ENCODE results near the gene PIGS.
"Not testable (repeated sequence)": the region's sequence is repeated elsewhere in the genome, so short reads cannot be mapped to it uniquely, and the experiment has no call there.

Gene PIGS

GRCh38 chr17:28529013-28529400 lies 42.3 kb downstream of the PIGS start:
- H3K27ac ChIP-seq (ENCODE audit: low read length) = no peak overlapping the region
- no peaks in the 10 kb centered on the region for H3K9me3 ChIP-seq (ENCODE audit: control insufficient read depth, insufficient read depth, low read length)
- no peaks in the 10 kb centered on the region for H3K36me3 ChIP-seq (ENCODE audit: control insufficient read depth, insufficient read depth, low read length)
- no peaks in the 10 kb centered on the region for H3K4me1 ChIP-seq (ENCODE audit: control insufficient read depth, insufficient read depth, low read length)
- H3K27me3 ChIP-seq (ENCODE audit: control insufficient read depth, insufficient read depth, low read length) = no peaks in the 10 kb centered on the region
- DNase-seq (ENCODE audit: low read depth, low spot score) = no peak
- WGBS (ENCODE audit: insufficient coverage, insufficient read length) = no CpG with 5 or more reads among the region's 3 CpGs
- no peak overlapping the region for H3K4me3 ChIP-seq (ENCODE audit: low read length)

- Histone ChIP-seq H3K36me3 (ENCODE audit: control insufficient read depth, insufficient read depth, low read length) (no peaks in the 10 kb centered on the region), H3K4me1 (ENCODE audit: control insufficient read depth, insufficient read depth, low read length) (no peaks in the 10 kb centered on the region), H3K4me3 (ENCODE audit: low read length) (no peak overlapping the region), H3K9me3 (ENCODE audit: control insufficient read depth, insufficient read depth, low read length) (no peaks in the 10 kb centered on the region), H3K27me3 (ENCODE audit: control insufficient read depth, insufficient read depth, low read length) (no peaks in the 10 kb centered on the region), H3K27ac (ENCODE audit: low read length) (no peak overlapping the region)
- WGBS (ENCODE audit: insufficient coverage, insufficient read length) = no CpG with 5 or more reads among the region's 9 CpGs
- DNase-seq (ENCODE audit: low read depth, low spot score) = no peak
Observed at GRCh38 chr17:28528327-28529012, 42.9 kb downstream of the PIGS start.

GRCh38 chr17:28527859-28528258 lies 43.5 kb downstream of the PIGS start:
- no peaks in the 10 kb centered on the region for H3K9me3 ChIP-seq (ENCODE audit: control insufficient read depth, insufficient read depth, low read length)
- no peak for DNase-seq (ENCODE audit: low read depth, low spot score)
- no peaks in the 10 kb centered on the region for H3K36me3 ChIP-seq (ENCODE audit: control insufficient read depth, insufficient read depth, low read length)
- no peak overlapping the region for H3K4me3 ChIP-seq (ENCODE audit: low read length)
- no peak overlapping the region for H3K27ac ChIP-seq (ENCODE audit: low read length)
- no peaks in the 10 kb centered on the region for H3K4me1 ChIP-seq (ENCODE audit: control insufficient read depth, insufficient read depth, low read length)
- no CpG with 5 or more reads among the region's 2 CpGs for WGBS (ENCODE audit: insufficient coverage, insufficient read length)
- H3K27me3 ChIP-seq (ENCODE audit: control insufficient read depth, insufficient read depth, low read length) = no peaks in the 10 kb centered on the region

GRCh38 chr17:28527181-28527681 lies 44.1 kb downstream of the PIGS start:
- no CpG with 5 or more reads among the region's 2 CpGs for WGBS (ENCODE audit: insufficient coverage, insufficient read length)
- no peak overlapping the region for H3K27ac ChIP-seq (ENCODE audit: low read length)
- H3K4me3 ChIP-seq (ENCODE audit: low read length) = no peak overlapping the region
- no peaks in the 10 kb centered on the region for H3K4me1 ChIP-seq (ENCODE audit: control insufficient read depth, insufficient read depth, low read length)
- no peaks in the 10 kb centered on the region for H3K9me3 ChIP-seq (ENCODE audit: control insufficient read depth, insufficient read depth, low read length)
- no peaks in the 10 kb centered on the region for H3K27me3 ChIP-seq (ENCODE audit: control insufficient read depth, insufficient read depth, low read length)
- DNase-seq (ENCODE audit: low read depth, low spot score) = no peak
- no peaks in the 10 kb centered on the region for H3K36me3 ChIP-seq (ENCODE audit: control insufficient read depth, insufficient read depth, low read length)

GRCh38 chr17:28526381-28526780 lies 44.9 kb downstream of the PIGS start:
- Histone ChIP-seq H3K9me3 (ENCODE audit: control insufficient read depth, insufficient read depth, low read length) (no peaks in the 10 kb centered on the region), H3K4me1 (ENCODE audit: control insufficient read depth, insufficient read depth, low read length) (no peaks in the 10 kb centered on the region), H3K4me3 (ENCODE audit: low read length) (no peak overlapping the region), H3K36me3 (ENCODE audit: control insufficient read depth, insufficient read depth, low read length) (no peaks in the 10 kb centered on the region), H3K27me3 (ENCODE audit: control insufficient read depth, insufficient read depth, low read length) (no peaks in the 10 kb centered on the region), H3K27ac (ENCODE audit: low read length) (no peak overlapping the region)
- DNase-seq (ENCODE audit: low read depth, low spot score) = no peak
- WGBS (ENCODE audit: insufficient coverage, insufficient read length) = no CpG with 5 or more reads among the region's 8 CpGs

GRCh38 chr17:28524476-28525424 lies 46.6 kb downstream of the PIGS start:
- no CpG with 5 or more reads among the region's 25 CpGs for WGBS (ENCODE audit: insufficient coverage, insufficient read length)
- H3K27me3 ChIP-seq (ENCODE audit: control insufficient read depth, insufficient read depth, low read length) = no peaks in the 10 kb centered on the region
- no peak overlapping the region for H3K27ac ChIP-seq (ENCODE audit: low read length)
- 0 out of 2 replicates have a peak, but pooled peaks cover 1% of the 10 kb centered on the region for H3K4me1 ChIP-seq (ENCODE audit: control insufficient read depth, insufficient read depth, low read length)
- H3K9me3 ChIP-seq (ENCODE audit: control insufficient read depth, insufficient read depth, low read length) = no peaks in the 10 kb centered on the region
- no peak overlapping the region for H3K4me3 ChIP-seq (ENCODE audit: low read length)
- no peak for DNase-seq (ENCODE audit: low read depth, low spot score)
- H3K36me3 ChIP-seq (ENCODE audit: control insufficient read depth, insufficient read depth, low read length) = no peaks in the 10 kb centered on the region; the same call in 1 of the 2 replicates

- WGBS (ENCODE audit: insufficient coverage, insufficient read length) = no CpG with 5 or more reads among the region's 15 CpGs
- H3K4me3 ChIP-seq (ENCODE audit: low read length) = no peak overlapping the region
- no peak for DNase-seq (ENCODE audit: low read depth, low spot score)
- H3K27me3 ChIP-seq (ENCODE audit: control insufficient read depth, insufficient read depth, low read length) = no peaks in the 10 kb centered on the region
- no peaks in the 10 kb centered on the region for H3K9me3 ChIP-seq (ENCODE audit: control insufficient read depth, insufficient read depth, low read length)
- H3K36me3 ChIP-seq (ENCODE audit: control insufficient read depth, insufficient read depth, low read length) = no peaks in the 10 kb centered on the region; the same call in 1 of the 2 replicates
- H3K4me1 ChIP-seq (ENCODE audit: control insufficient read depth, insufficient read depth, low read length) = 0 out of 2 replicates have a peak, but pooled peaks cover 1% of the 10 kb centered on the region
- H3K27ac ChIP-seq (ENCODE audit: low read length) = no peak overlapping the region
Observed at GRCh38 chr17:28523876-28524275, 47.4 kb downstream of the PIGS start.

GRCh38 chr17:28523186-28523585 lies 48.1 kb downstream of the PIGS start:
- Histone ChIP-seq H3K36me3 (ENCODE audit: control insufficient read depth, insufficient read depth, low read length) (no peaks in the 10 kb centered on the region; the same call in 1 of the 2 replicates), H3K27ac (ENCODE audit: low read length) (no peak overlapping the region), H3K4me3 (ENCODE audit: low read length) (no peak overlapping the region), H3K4me1 (ENCODE audit: control insufficient read depth, insufficient read depth, low read length) (0 out of 2 replicates have a peak, but pooled peaks cover 1% of the 10 kb centered on the region), H3K9me3 (ENCODE audit: control insufficient read depth, insufficient read depth, low read length) (no peaks in the 10 kb centered on the region), H3K27me3 (ENCODE audit: control insufficient read depth, insufficient read depth, low read length) (no peaks in the 10 kb centered on the region)
- WGBS (ENCODE audit: insufficient coverage, insufficient read length) = no CpG with 5 or more reads among the region's 6 CpGs
- DNase-seq (ENCODE audit: low read depth, low spot score) = no peak

- DNase-seq (ENCODE audit: low read depth, low spot score); H3K27me3 ChIP-seq (ENCODE audit: control insufficient read depth, insufficient read depth, low read length); H3K27ac ChIP-seq (ENCODE audit: low read length); H3K36me3 ChIP-seq (ENCODE audit: control insufficient read depth, insufficient read depth, low read length); H3K4me3 ChIP-seq (ENCODE audit: low read length); H3K4me1 ChIP-seq (ENCODE audit: control insufficient read depth, insufficient read depth, low read length); H3K9me3 ChIP-seq (ENCODE audit: control insufficient read depth, insufficient read depth, low read length): not testable (repeated sequence)
- no CpG with 5 or more reads among the region's 4 CpGs for WGBS (ENCODE audit: insufficient coverage, insufficient read length)
Observed at GRCh38 chr17:28522281-28522680, 49.0 kb downstream of the PIGS start.

- H3K4me1 ChIP-seq (ENCODE audit: control insufficient read depth, insufficient read depth, low read length) = 0 out of 2 replicates have a peak, but pooled peaks cover 1% of the 10 kb centered on the region
- H3K9me3 ChIP-seq (ENCODE audit: control insufficient read depth, insufficient read depth, low read length) = no peaks in the 10 kb centered on the region
- WGBS (ENCODE audit: insufficient coverage, insufficient read length) = no CpG with 5 or more reads among the region's 21 CpGs
- no peak overlapping the region for H3K27ac ChIP-seq (ENCODE audit: low read length)
- DNase-seq (ENCODE audit: low read depth, low spot score) = no peak
- H3K4me3 ChIP-seq (ENCODE audit: low read length) = no peak overlapping the region
- no peaks in the 10 kb centered on the region for H3K27me3 ChIP-seq (ENCODE audit: control insufficient read depth, insufficient read depth, low read length)
- no peaks in the 10 kb centered on the region; the same call in 1 of the 2 replicates for H3K36me3 ChIP-seq (ENCODE audit: control insufficient read depth, insufficient read depth, low read length)
Observed at GRCh38 chr17:28521311-28522085, 49.8 kb downstream of the PIGS start.

Measured in iPS DF 6.9 (cell line).